Measurements from ENCODE around the gene YES1. TPM values are rescaled to one million over a fixed set of nuclear protein-coding genes. Genes with fewer than 3 reads are reported as not detected.

The YES1 gene
- polyA plus RNA-seq, 1 donor from 2014 or later: 12.0 TPM

GRCh38 chr18:692824-693223 lies 119.2 kb downstream of the YES1 start:
- Histone ChIP-seq H3F3A (ENCODE audit: insufficient read depth, low read length, poor library complexity, severe bottlenecking) (no peaks in the 10 kb centered on the region), H2AFZ (ENCODE audit: low read depth, low read length) (no peak overlapping the region), H3K9me2 (ENCODE audit: insufficient read depth, low read length) (no peaks in the 10 kb centered on the region), H3K9me3 (ENCODE audit: low read length) (no peaks in the 10 kb centered on the region), H3K36me3 (ENCODE audit: insufficient read depth, low read length) (no peaks in the 10 kb centered on the region), H3K9ac (ENCODE audit: low read length) (no peak overlapping the region), H3K27ac (ENCODE audit: low read length) (no peak overlapping the region), H3K4me3 (ENCODE audit: low read length) (no peak overlapping the region), H4K20me1 (ENCODE audit: insufficient read depth) (no peaks in the 10 kb centered on the region), H3K27me3 (ENCODE audit: insufficient read depth, low read depth, low read length) (no peaks in the 10 kb centered on the region), H3K4me2 (ENCODE audit: low read length) (no peak overlapping the region), H3K79me2 (replicated peaks; ENCODE audit: insufficient read depth, low read length) (no peaks in the 10 kb centered on the region)
- TF ChIP-seq, protein P1, sequence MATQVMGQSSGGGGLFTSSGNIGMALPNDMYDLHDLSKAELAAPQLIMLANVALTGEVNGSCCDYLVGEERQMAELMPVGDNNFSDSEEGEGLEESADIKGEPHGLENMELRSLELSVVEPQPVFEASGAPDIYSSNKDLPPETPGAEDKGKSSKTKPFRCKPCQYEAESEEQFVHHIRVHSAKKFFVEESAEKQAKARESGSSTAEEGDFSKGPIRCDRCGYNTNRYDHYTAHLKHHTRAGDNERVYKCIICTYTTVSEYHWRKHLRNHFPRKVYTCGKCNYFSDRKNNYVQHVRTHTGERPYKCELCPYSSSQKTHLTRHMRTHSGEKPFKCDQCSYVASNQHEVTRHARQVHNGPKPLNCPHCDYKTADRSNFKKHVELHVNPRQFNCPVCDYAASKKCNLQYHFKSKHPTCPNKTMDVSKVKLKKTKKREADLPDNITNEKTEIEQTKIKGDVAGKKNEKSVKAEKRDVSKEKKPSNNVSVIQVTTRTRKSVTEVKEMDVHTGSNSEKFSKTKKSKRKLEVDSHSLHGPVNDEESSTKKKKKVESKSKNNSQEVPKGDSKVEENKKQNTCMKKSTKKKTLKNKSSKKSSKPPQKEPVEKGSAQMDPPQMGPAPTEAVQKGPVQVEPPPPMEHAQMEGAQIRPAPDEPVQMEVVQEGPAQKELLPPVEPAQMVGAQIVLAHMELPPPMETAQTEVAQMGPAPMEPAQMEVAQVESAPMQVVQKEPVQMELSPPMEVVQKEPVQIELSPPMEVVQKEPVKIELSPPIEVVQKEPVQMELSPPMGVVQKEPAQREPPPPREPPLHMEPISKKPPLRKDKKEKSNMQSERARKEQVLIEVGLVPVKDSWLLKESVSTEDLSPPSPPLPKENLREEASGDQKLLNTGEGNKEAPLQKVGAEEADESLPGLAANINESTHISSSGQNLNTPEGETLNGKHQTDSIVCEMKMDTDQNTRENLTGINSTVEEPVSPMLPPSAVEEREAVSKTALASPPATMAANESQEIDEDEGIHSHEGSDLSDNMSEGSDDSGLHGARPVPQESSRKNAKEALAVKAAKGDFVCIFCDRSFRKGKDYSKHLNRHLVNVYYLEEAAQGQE (IDR thresholded peaks at IDR 0.05; ENCODE audit: borderline replicate concordance): no peak
- TF ChIP-seq MXI1 (conservative IDR thresholded peaks at IDR 0.05; ENCODE audit: poor library complexity, severe bottlenecking) (no peak), EZH2 (IDR thresholded peaks at IDR 0.05; ENCODE audit: borderline replicate concordance, insufficient read depth, low read length, poor library complexity, severe bottlenecking) (no peak), EP300 (conservative IDR thresholded peaks at IDR 0.05; ENCODE audit: poor library complexity, severe bottlenecking) (no peak), TAF1 (IDR thresholded peaks at IDR 0.05; ENCODE audit: low read depth) (no peak)
- TF ChIP-seq, protein P2, sequence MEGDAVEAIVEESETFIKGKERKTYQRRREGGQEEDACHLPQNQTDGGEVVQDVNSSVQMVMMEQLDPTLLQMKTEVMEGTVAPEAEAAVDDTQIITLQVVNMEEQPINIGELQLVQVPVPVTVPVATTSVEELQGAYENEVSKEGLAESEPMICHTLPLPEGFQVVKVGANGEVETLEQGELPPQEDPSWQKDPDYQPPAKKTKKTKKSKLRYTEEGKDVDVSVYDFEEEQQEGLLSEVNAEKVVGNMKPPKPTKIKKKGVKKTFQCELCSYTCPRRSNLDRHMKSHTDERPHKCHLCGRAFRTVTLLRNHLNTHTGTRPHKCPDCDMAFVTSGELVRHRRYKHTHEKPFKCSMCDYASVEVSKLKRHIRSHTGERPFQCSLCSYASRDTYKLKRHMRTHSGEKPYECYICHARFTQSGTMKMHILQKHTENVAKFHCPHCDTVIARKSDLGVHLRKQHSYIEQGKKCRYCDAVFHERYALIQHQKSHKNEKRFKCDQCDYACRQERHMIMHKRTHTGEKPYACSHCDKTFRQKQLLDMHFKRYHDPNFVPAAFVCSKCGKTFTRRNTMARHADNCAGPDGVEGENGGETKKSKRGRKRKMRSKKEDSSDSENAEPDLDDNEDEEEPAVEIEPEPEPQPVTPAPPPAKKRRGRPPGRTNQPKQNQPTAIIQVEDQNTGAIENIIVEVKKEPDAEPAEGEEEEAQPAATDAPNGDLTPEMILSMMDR (IDR thresholded peaks at IDR 0.05; ENCODE audit: poor library complexity, severe bottlenecking): no peak

GRCh38 chr18:688323-688722 lies 123.7 kb downstream of the YES1 start:
- no peak overlapping the region for H2AFZ ChIP-seq (ENCODE audit: low read depth, low read length)
- H3K79me2 ChIP-seq (replicated peaks; ENCODE audit: insufficient read depth, low read length): no peaks in the 10 kb centered on the region
- no peak overlapping the region for H3K9ac ChIP-seq (ENCODE audit: low read length)
- H3F3A ChIP-seq (ENCODE audit: insufficient read depth, low read length, poor library complexity, severe bottlenecking): no peaks in the 10 kb centered on the region
- H3K4me3 ChIP-seq (ENCODE audit: low read length): no peak overlapping the region
- no peaks in the 10 kb centered on the region for H3K9me3 ChIP-seq (ENCODE audit: low read length)
- H3K4me2 ChIP-seq (ENCODE audit: low read length): no peak overlapping the region
- no peaks in the 10 kb centered on the region for H3K36me3 ChIP-seq (ENCODE audit: insufficient read depth, low read length)
- H4K20me1 ChIP-seq (ENCODE audit: insufficient read depth): no peaks in the 10 kb centered on the region
- TF ChIP-seq, protein P1 (IDR thresholded peaks at IDR 0.05; ENCODE audit: borderline replicate concordance): no peak
- TF ChIP-seq SMC3 (conservative IDR thresholded peaks at IDR 0.05; ENCODE audit: poor library complexity): no peak
- TF ChIP-seq EP300 (conservative IDR thresholded peaks at IDR 0.05; ENCODE audit: poor library complexity, severe bottlenecking): no peak
- no peak for TF ChIP-seq TAF1 (IDR thresholded peaks at IDR 0.05; ENCODE audit: low read depth)
- TF ChIP-seq RAD21 (conservative IDR thresholded peaks at IDR 0.05): no peak
- TF ChIP-seq EZH2 (IDR thresholded peaks at IDR 0.05; ENCODE audit: borderline replicate concordance, insufficient read depth, low read length, poor library complexity, severe bottlenecking): no peak
- no peak for TF ChIP-seq POLR2AphosphoS5 (IDR thresholded peaks at IDR 0.05)
- H3K27me3 ChIP-seq (ENCODE audit: insufficient read depth, low read depth, low read length): no peaks in the 10 kb centered on the region
- H3K9me2 ChIP-seq (ENCODE audit: insufficient read depth, low read length): no peaks in the 10 kb centered on the region
- H3K27ac ChIP-seq (ENCODE audit: low read length): no peak overlapping the region

Data from neural cell (in vitro differentiated cells).